Activated CD8-positive, alpha-beta memory T cell treated with anti-CD3 and anti-CD28 coated beads for 36 hours (primary cell): ENCODE data around the gene TIGD7. TPM values are rescaled to one million over a fixed set of nuclear protein-coding genes. Genes with fewer than 3 reads are reported as not detected.

Experiments
- CTCF ChIA-PET: fragments of 350-600 bp; sonication (Branson Sonifier 250); formaldehyde crosslinking; loops from one replicate; lab custom pipeline; 2021; ENCODE audit warnings: antibody characterized with exemption; lab: Charles Lee
- POLR2A ChIA-PET: fragments of 350-600 bp; sonication (Branson Sonifier 250); formaldehyde crosslinking; loops from one replicate; lab custom pipeline; 2021; ENCODE audit warnings: antibody characterized with exemption; lab: Charles Lee
- total RNA-seq, 2 experiments: library from RNA; stranded (reverse); gene quantifications; one replicate each; pipeline ENCODE4 v1.2.3, GENCODE V29; 2021

Gene TIGD7
- total RNA-seq: 1 to 10 TPM; 4.5 to 4.6 TPM

- ChIA-PET CTCF (interaction anchor here (0.9 to 1.3 kb wide), 3 partner anchors 12 to 39 kb away, joined by 3 to 4 read pairs (median 3); no protein-coding TSS in a partner anchor), POLR2A (interaction anchor here (1.1 to 2.2 kb wide), 4 partner anchors 12 to 96 kb away, joined by 3 to 14 read pairs (median 4); partner anchors contain the start of genes ZNF174, ZNF263 and ZSCAN32)
Measured at GRCh38 chr16:3305109-3306068, at the start of gene TIGD7, which contains the start of gene ZNF75A. Gene TIGD7, minus strand, starts transcription at chr16:3305430. Its CDS starts 4,816 bp downstream, at chr16:3300614. Gene ZNF75A, plus strand, starts transcription at chr16:3305497. Its CDS starts 2,932 bp downstream, at chr16:3308429.

GRCh38 chr16:3349175-3349574, 43.9 kb upstream of the TIGD7 start:
- ChIA-PET POLR2A (no interaction called here), CTCF (no interaction called here)

- ChIA-PET CTCF (no interaction called here), POLR2A (no interaction called here)
Measured at GRCh38 chr16:3348547-3349167, 43.4 kb upstream of the TIGD7 start.

GRCh38 chr16:3347586-3347985, 42.4 kb upstream of the TIGD7 start:
- CTCF ChIA-PET: no interaction called here

GRCh38 chr16:3346041-3346440, 40.8 kb upstream of the TIGD7 start:
- POLR2A ChIA-PET: no interaction called here
- CTCF ChIA-PET: no interaction called here

More at GRCh38 chr16:3347586-3347985, 42.4 kb upstream of the TIGD7 start:
- POLR2A ChIA-PET: interaction anchor here (0.6 kb wide), 1 partner anchor 71 kb away, joined by 6 read pairs; no protein-coding TSS in a partner anchor

GRCh38 chr16:3328643-3329042, 23.4 kb upstream of the TIGD7 start:
- CTCF ChIA-PET: no interaction called here
- POLR2A ChIA-PET: no interaction called here

GRCh38 chr16:3328104-3328503, 22.9 kb upstream of the TIGD7 start:
- CTCF ChIA-PET: interaction anchor here (0.5 kb wide), 1 partner anchor 22 kb away, joined by 3 read pairs; no protein-coding TSS in a partner anchor
- POLR2A ChIA-PET: no interaction called here

- CTCF ChIA-PET: interaction anchor here (0.5 kb wide), 1 partner anchor 23 kb away, joined by 3 read pairs; no protein-coding TSS in a partner anchor
- POLR2A ChIA-PET: no interaction called here
Measured at GRCh38 chr16:3327514-3327913, 22.3 kb upstream of the TIGD7 start.

- ChIA-PET POLR2A (interaction anchor here (0.7 kb wide), 1 partner anchor 132 kb away, joined by 3 read pairs; no protein-coding TSS in a partner anchor), CTCF (no interaction called here)
Measured at GRCh38 chr16:3321816-3322215, 16.6 kb upstream of the TIGD7 start.

GRCh38 chr16:3317315-3317999, 12.2 kb upstream of the TIGD7 start:
- POLR2A ChIA-PET: interaction anchor here (0.6 to 1.0 kb wide), 3 partner anchors 11 to 53 kb away, joined by 3 read pairs; no protein-coding TSS in a partner anchor
- CTCF ChIA-PET: interaction anchor here (1.0 to 1.6 kb wide), 4 partner anchors 12 to 87 kb away, joined by 3 to 4 read pairs (median 3); partner anchors contain the start of genes TIGD7 and ZNF75A

- ChIA-PET CTCF (no interaction called here), POLR2A (no interaction called here)
Measured at GRCh38 chr16:3311496-3311895, 6.3 kb upstream of the TIGD7 start.

- CTCF ChIA-PET: interaction anchor here (0.9 to 1.2 kb wide), 2 partner anchors 12 to 39 kb away, joined by 3 read pairs; no protein-coding TSS in a partner anchor
Measured at GRCh38 chr16:3306078-3306477, 848 bp upstream of the TIGD7 start.

GRCh38 chr16:3304370-3304769, 860 bp downstream of the TIGD7 start:
- CTCF ChIA-PET: interaction anchor here (1.3 kb wide), 1 partner anchor 13 kb away, joined by 4 read pairs; no protein-coding TSS in a partner anchor
- POLR2A ChIA-PET: interaction anchor here (1.1 to 2.2 kb wide), 2 partner anchors 21 to 97 kb away, joined by 3 to 14 read pairs; partner anchors contain the start of genes ZNF174, ZNF263 and ZSCAN32

More at GRCh38 chr16:3306078-3306477, 848 bp upstream of the TIGD7 start:
- POLR2A ChIA-PET: interaction anchor here (1.1 to 2.2 kb wide), 3 partner anchors 11 to 42 kb away, joined by 3 to 14 read pairs (median 5); partner anchors contain the start of gene ZNF263

- ChIA-PET CTCF (no interaction called here), POLR2A (interaction anchor here (0.5 to 0.7 kb wide), 2 partner anchors 13 to 14 kb away, joined by 3 to 4 read pairs; partner anchors contain the start of gene ZNF263)
Measured at GRCh38 chr16:3295783-3296182, 9.4 kb downstream of the TIGD7 start.

- CTCF ChIA-PET: no interaction called here
- POLR2A ChIA-PET: interaction anchor here (0.5 kb wide), 1 partner anchor 14 kb away, joined by 4 read pairs; no protein-coding TSS in a partner anchor
Measured at GRCh38 chr16:3295209-3295608, 10.0 kb downstream of the TIGD7 start.

- POLR2A ChIA-PET: interaction anchor here (0.6 kb wide), 1 partner anchor 21 kb away, joined by 3 read pairs; no protein-coding TSS in a partner anchor
- CTCF ChIA-PET: interaction anchor here (1.4 kb wide), 1 partner anchor 12 kb away, joined by 4 read pairs; the partner anchor contains the start of genes TIGD7 and ZNF75A
Measured at GRCh38 chr16:3292604-3293003, 12.6 kb downstream of the TIGD7 start.

- POLR2A ChIA-PET: no interaction called here
Measured at GRCh38 chr16:3289998-3290673, 15.1 kb downstream of the TIGD7 start.

More at GRCh38 chr16:3289998-3290673, 15.1 kb downstream of the TIGD7 start:
- CTCF ChIA-PET: no interaction called here
